Parathyroid adenoma (tissue), 2 donors: ENCODE results near the gene STAT2.
A peak's percentile ranks its signal among the peaks of the same experiment; 100 is the strongest.

Source experiments
- H2AFZ ChIP-seq: fragments of 300-600 bp; sonication (generic); one replicate; pipeline ENCODE4 v1.7.0; 2017; ENCODE audit warnings: antibody characterized with exemption, mild to moderate bottlenecking
- H3K27ac ChIP-seq: fragments of 300-600 bp; sonication (generic); one replicate; pipeline ENCODE4 v1.7.0; 2017
- H3K27me3 ChIP-seq: fragments of 300-600 bp; sonication (generic); one replicate; pipeline ENCODE4 v1.7.0; 2017; ENCODE audit warnings: low read length; ENCODE audit not compliant: control insufficient read depth, insufficient read depth
- H3K36me3 ChIP-seq: fragments of 300-600 bp; sonication (generic); one replicate; pipeline ENCODE4 v1.7.0; 2017; ENCODE audit warnings: low read length; ENCODE audit not compliant: control insufficient read depth, insufficient read depth
- H3K4me1 ChIP-seq: fragments of 300-600 bp; sonication (generic); one replicate; pipeline ENCODE4 v1.7.0; 2017; ENCODE audit warnings: control low read depth
- H3K4me2 ChIP-seq: fragments of 300-600 bp; sonication (generic); one replicate; pipeline ENCODE4 v1.7.0; 2017; ENCODE audit warnings: low read length
- H3K4me3 ChIP-seq: fragments of 300-600 bp; sonication (generic); one replicate; pipeline ENCODE4 v1.7.0; 2017; ENCODE audit warnings: low read depth, low read length
- H3K79me2 ChIP-seq: fragments of 300-600 bp; sonication (generic); one replicate; pipeline ENCODE4 v1.7.0; 2017; ENCODE audit warnings: control low read depth
- H3K9ac ChIP-seq: fragments of 300-600 bp; sonication (generic); one replicate; pipeline ENCODE4 v1.7.0; 2017; ENCODE audit warnings: mild to moderate bottlenecking
- H3K9me3 ChIP-seq: fragments of 300-600 bp; sonication (generic); one replicate; pipeline ENCODE4 v1.7.0; 2017; ENCODE audit warnings: low read length; ENCODE audit not compliant: control insufficient read depth
- CTCF ChIP-seq: fragments of 300-600 bp; sonication (generic); IDR thresholded peaks from one replicate; pipeline ENCODE4 v1.7.0; 2017; ENCODE audit warnings: antibody characterized with exemption, mild to moderate bottlenecking
- donor health status: primary hyperparathyroidism.

STAT2 gene

GRCh38 chr12:56398324-56398723 lies 38.4 kb upstream of the STAT2 start:
- H3K4me3 ChIP-seq, result no peak overlapping the region
- no peak overlapping the region for H2AFZ ChIP-seq
- H3K9me3 ChIP-seq, result no peaks in the 10 kb centered on the region
- no peak overlapping the region for H3K27ac ChIP-seq
- no peaks in the 10 kb centered on the region for H3K4me1 ChIP-seq
- H3K4me2 ChIP-seq, result no peak overlapping the region
- H3K27me3 ChIP-seq, result no peaks in the 10 kb centered on the region
- H3K79me2 ChIP-seq, result no peaks in the 10 kb centered on the region
- TF ChIP-seq CTCF, result no peak
- H3K36me3 ChIP-seq, result no peaks in the 10 kb centered on the region
- H3K9ac ChIP-seq, result no peak overlapping the region

- Histone ChIP-seq H3K9me3 (no peaks in the 10 kb centered on the region), H2AFZ (no peak overlapping the region), H3K27me3 (no peaks in the 10 kb centered on the region), H3K27ac (no peak overlapping the region), H3K36me3 (no peaks in the 10 kb centered on the region), H3K9ac (no peak overlapping the region), H3K4me1 (no peaks in the 10 kb centered on the region), H3K79me2 (no peaks in the 10 kb centered on the region), H3K4me3 (no peak overlapping the region), H3K4me2 (no peak overlapping the region)
- no peak for TF ChIP-seq CTCF
These were observed 32.4 kb upstream of the STAT2 start for GRCh38 chr12:56392331-56392730.

- H3K27ac ChIP-seq, result no peak overlapping the region
- H2AFZ ChIP-seq, result no peak overlapping the region
- no peaks in the 10 kb centered on the region for H3K79me2 ChIP-seq
- H3K4me1 ChIP-seq, result no peaks in the 10 kb centered on the region
- H3K4me3 ChIP-seq, result no peak overlapping the region
- no peaks in the 10 kb centered on the region for H3K9me3 ChIP-seq
- no peaks in the 10 kb centered on the region for H3K36me3 ChIP-seq
- no peaks in the 10 kb centered on the region for H3K27me3 ChIP-seq
- no peak for TF ChIP-seq CTCF
- no peak overlapping the region for H3K9ac ChIP-seq
- H3K4me2 ChIP-seq, result no peak overlapping the region
These were observed 31.8 kb upstream of the STAT2 start for GRCh38 chr12:56391721-56392120.

GRCh38 chr12:56389412-56389811 lies 29.5 kb upstream of the STAT2 start:
- no peak overlapping the region for H2AFZ ChIP-seq
- no peaks in the 10 kb centered on the region for H3K27me3 ChIP-seq
- no peaks in the 10 kb centered on the region for H3K4me1 ChIP-seq
- H3K36me3 ChIP-seq, result no peaks in the 10 kb centered on the region
- H3K27ac ChIP-seq, result no peak overlapping the region
- TF ChIP-seq CTCF, result no peak
- H3K79me2 ChIP-seq, result no peaks in the 10 kb centered on the region
- no peak overlapping the region for H3K4me2 ChIP-seq
- H3K9me3 ChIP-seq, result no peaks in the 10 kb centered on the region
- H3K9ac ChIP-seq, result no peak overlapping the region
- H3K4me3 ChIP-seq, result no peak overlapping the region

GRCh38 chr12:56387152-56387736 lies 27.3 kb upstream of the STAT2 start:
- Histone ChIP-seq H3K79me2 (no peaks in the 10 kb centered on the region), H3K4me3 (no peak overlapping the region), H3K4me2 (no peak overlapping the region), H3K36me3 (no peaks in the 10 kb centered on the region), H3K27ac (no peak overlapping the region), H3K9ac (no peak overlapping the region), H3K27me3 (no peaks in the 10 kb centered on the region), H3K9me3 (no peaks in the 10 kb centered on the region), H3K4me1 (no peaks in the 10 kb centered on the region), H2AFZ (peak overlapping the region; percentile 48)
- TF ChIP-seq CTCF, result no peak
